Measurements from ENCODE around the gene SSR4.

Gene SSR4

GRCh38 chrX:153819384-153820040 is 25.0 kb downstream of the SSR4 start:
- no peak for DNase-seq (ENCODE audit: low spot score)
- Histone ChIP-seq H3K27ac (no peak overlapping the region), H3K4me3 (peak overlapping the region; percentile 68)
- TF ChIP-seq, protein P1, sequence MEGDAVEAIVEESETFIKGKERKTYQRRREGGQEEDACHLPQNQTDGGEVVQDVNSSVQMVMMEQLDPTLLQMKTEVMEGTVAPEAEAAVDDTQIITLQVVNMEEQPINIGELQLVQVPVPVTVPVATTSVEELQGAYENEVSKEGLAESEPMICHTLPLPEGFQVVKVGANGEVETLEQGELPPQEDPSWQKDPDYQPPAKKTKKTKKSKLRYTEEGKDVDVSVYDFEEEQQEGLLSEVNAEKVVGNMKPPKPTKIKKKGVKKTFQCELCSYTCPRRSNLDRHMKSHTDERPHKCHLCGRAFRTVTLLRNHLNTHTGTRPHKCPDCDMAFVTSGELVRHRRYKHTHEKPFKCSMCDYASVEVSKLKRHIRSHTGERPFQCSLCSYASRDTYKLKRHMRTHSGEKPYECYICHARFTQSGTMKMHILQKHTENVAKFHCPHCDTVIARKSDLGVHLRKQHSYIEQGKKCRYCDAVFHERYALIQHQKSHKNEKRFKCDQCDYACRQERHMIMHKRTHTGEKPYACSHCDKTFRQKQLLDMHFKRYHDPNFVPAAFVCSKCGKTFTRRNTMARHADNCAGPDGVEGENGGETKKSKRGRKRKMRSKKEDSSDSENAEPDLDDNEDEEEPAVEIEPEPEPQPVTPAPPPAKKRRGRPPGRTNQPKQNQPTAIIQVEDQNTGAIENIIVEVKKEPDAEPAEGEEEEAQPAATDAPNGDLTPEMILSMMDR (IDR thresholded peaks at IDR 0.05): no peak

DNA sequence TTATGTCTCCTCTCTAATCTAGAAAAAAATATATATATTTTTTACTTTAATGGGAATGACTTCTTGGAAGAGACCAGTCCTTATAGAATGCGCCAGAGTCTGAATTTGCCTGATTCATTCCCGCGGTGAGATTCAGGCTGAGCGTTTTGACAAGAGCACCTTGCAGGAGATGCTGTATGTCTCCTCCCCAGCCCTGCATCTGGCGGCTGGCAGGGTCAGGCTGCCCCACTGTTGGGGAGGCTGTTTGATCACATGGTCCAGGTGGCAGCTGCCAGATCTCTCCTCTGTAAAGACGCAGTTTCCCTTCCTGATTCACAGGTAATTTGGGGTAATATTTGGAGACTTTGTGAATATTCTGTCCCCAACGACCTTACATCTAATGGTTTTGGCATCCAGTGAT is 26.1 kb downstream of the SSR4 start:
- Histone ChIP-seq H3K4me3 (no peak overlapping the region), H3K27ac (no peak overlapping the region)
- DNase-seq (ENCODE audit: low spot score): no peak
- TF ChIP-seq, protein P1 (IDR thresholded peaks at IDR 0.05): no peak

DNA sequence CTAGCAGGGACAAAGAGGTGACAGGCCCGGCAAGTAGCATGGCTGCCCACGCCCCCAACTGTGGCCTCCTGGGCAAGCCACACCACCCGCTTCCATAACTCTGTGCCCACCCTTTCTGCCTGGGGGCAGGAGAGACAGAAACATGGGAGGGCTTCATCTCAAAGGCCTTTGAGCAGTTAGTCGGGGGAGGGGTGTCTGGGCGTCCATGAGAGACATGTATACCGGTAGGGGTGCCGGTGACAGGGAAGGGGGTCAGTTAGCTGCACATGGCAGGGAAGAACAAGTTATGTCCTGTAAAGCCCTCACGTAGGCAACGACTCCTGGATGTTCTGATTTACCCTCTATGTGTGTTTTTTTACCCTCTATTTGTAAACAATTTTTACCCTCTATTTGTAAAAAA is 26.6 kb downstream of the SSR4 start:
- no peak overlapping the region for H3K27ac ChIP-seq
- TF ChIP-seq, protein P1 (IDR thresholded peaks at IDR 0.05): no peak
- DNase-seq (ENCODE audit: low spot score): no peak
- no peak overlapping the region for H3K4me3 ChIP-seq

GRCh38 chrX:153824348-153824747 is 29.9 kb downstream of the SSR4 start:
- no peak for DNase-seq (ENCODE audit: low spot score)
- Histone ChIP-seq H3K4me3 (no peak overlapping the region), H3K27ac (no peak overlapping the region)
- TF ChIP-seq, protein P1 (IDR thresholded peaks at IDR 0.05): no peak

DNA sequence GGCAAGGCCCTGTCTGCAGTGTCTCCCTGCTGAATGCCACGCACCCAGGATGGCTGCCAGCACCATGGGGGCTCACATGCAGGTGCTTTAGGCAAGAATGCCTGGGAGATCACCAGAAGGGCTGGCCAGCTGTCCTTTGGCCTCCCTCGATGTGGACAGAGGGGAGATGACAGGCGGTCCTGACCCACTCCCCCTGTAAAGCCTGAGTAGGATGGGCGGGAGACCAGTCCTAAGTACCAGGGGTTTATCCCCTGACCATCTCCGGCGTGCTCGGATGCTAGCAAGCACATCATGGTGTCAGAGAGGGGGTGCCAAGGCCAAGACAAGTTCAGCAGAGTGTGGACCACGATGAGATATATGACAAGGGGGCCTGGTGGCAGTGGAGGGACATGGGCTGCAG is 30.6 kb downstream of the SSR4 start:
- no peak for DNase-seq (ENCODE audit: low spot score)
- Histone ChIP-seq H3K27ac (no peak overlapping the region), H3K4me3 (no peak overlapping the region)
- TF ChIP-seq, protein P1 (IDR thresholded peaks at IDR 0.05): no peak

- Histone ChIP-seq H3K4me3 (no peak overlapping the region), H3K27ac (no peak overlapping the region)
- no peak for DNase-seq (ENCODE audit: low spot score)
- TF ChIP-seq, protein P1 (IDR thresholded peaks at IDR 0.05): no peak
Observed at GRCh38 chrX:153827016-153827415, 32.5 kb downstream of the SSR4 start.

GRCh38 chrX:153827903-153828302 is 33.4 kb downstream of the SSR4 start:
- TF ChIP-seq, protein P1 (IDR thresholded peaks at IDR 0.05): no peak
- no peak for DNase-seq (ENCODE audit: low spot score)
- Histone ChIP-seq H3K4me3 (peak overlapping the region; percentile 74), H3K27ac (peak overlapping the region in 1 of 2 donors; percentile 86)

Data from coronary artery (tissue), 2 donors.